HG03060 (cell line): Measurements from ENCODE around the gene ORMDL3.
"Not testable (repeated sequence)": the region's sequence is repeated elsewhere in the genome, so short reads cannot be mapped to it uniquely, and the experiment has no call there.

Source experiments
- ATAC-seq: cut with Tn5 transposase; IDR thresholded peaks from one replicate; pipeline ENCODE4 v1.9.1; 2021; ENCODE audit warnings: low read depth, moderate number of reproducible peaks; ENCODE audit not compliant: unreplicated experiment

Gene ORMDL3

GRCh38 chr17:39887078-39887477, 40.3 kb downstream of the ORMDL3 start:
- ATAC-seq: no peak

GRCh38 chr17:39886102-39886501, 41.3 kb downstream of the ORMDL3 start:
- ATAC-seq: not testable (repeated sequence)

GRCh38 chr17:39872751-39873150, 54.6 kb downstream of the ORMDL3 start:
- ATAC-seq: no peak

GRCh38 chr17:39871801-39872200, 55.6 kb downstream of the ORMDL3 start:
- ATAC-seq: no peak
